A549 (cell line): Measurements from ENCODE around the gene PLCH2.

Source experiments
- CTCF ChIP-seq: fragments of >200 bp; sonication (Bioruptor Twin); formaldehyde crosslinking; IDR thresholded peaks from 3 replicates; pipeline ENCODE4 v1.5.1; 2016
- HDAC2 ChIP-seq: fragments of 200-600 bp; sonication (generic); IDR thresholded peaks from 2 replicates; pipeline ENCODE4 v1.6.1; 2016
- HMGXB4 ChIP-seq: fragments of 250-450 bp; sonication (Bioruptor Pico); IDR thresholded peaks from 2 replicates; pipeline ENCODE4 v1.5.0; 2021; ENCODE audit warnings: mild to moderate bottlenecking, moderate library complexity, borderline replicate concordance
- JUN ChIP-seq, 2 experiments: fragments of >200 bp; sonication (Bioruptor Twin); formaldehyde crosslinking; IDR thresholded peaks; 2 replicates in 1 of 2; 3 replicates in 1 of 2; pipeline ENCODE4 v1.6.1; 2016 to 2017
- MAX ChIP-seq: IDR thresholded peaks from 2 replicates; pipeline ENCODE4 v1.6.1; 2012
- NFE2L2 ChIP-seq: fragments of 150-350 bp; conservative IDR thresholded peaks from 2 replicates; pipeline ENCODE4 v1.6.1; 2014; ENCODE audit warnings: low read length
- POLR2A ChIP-seq: IDR thresholded peaks from 2 replicates; pipeline ENCODE4 v1.6.1; 2012; ENCODE audit warnings: mild to moderate bottlenecking, low read length

- TF ChIP-seq MAX (no peak), HDAC2 (no peak), JUN (IDR thresholded peaks at IDR 0.05) (no peak), CTCF (no peak), NFE2L2 (no peak), POLR2A (no peak), HMGXB4 (CRISPR knock-in tag) (no peak)
Observed at GRCh38 chr1:2502210-2502609, 26.1 kb downstream of the PLCH2 start.
